Measurements from ENCODE around the gene INAFM2.

INAFM2 gene

GRCh38 chr15:40338041-40338657, 14.7 kb downstream of the INAFM2 start:
- H3K4me3 ChIP-seq (ENCODE audit: low read depth, low read length, poor library complexity, severe bottlenecking) = no peak overlapping the region
- H3K27ac ChIP-seq (ENCODE audit: low read depth, low read length, poor library complexity, severe bottlenecking) = no peak overlapping the region
- H3K79me2 ChIP-seq (ENCODE audit: insufficient read depth, low read length) = no peaks in the 10 kb centered on the region
- no peak overlapping the region for H2AFZ ChIP-seq (ENCODE audit: low read length)
- H3F3A ChIP-seq (ENCODE audit: insufficient read depth, low read length) = no peaks in the 10 kb centered on the region
- H3K9me3 ChIP-seq (ENCODE audit: low read length) = no peaks in the 10 kb centered on the region
- TF ChIP-seq, protein P1, sequence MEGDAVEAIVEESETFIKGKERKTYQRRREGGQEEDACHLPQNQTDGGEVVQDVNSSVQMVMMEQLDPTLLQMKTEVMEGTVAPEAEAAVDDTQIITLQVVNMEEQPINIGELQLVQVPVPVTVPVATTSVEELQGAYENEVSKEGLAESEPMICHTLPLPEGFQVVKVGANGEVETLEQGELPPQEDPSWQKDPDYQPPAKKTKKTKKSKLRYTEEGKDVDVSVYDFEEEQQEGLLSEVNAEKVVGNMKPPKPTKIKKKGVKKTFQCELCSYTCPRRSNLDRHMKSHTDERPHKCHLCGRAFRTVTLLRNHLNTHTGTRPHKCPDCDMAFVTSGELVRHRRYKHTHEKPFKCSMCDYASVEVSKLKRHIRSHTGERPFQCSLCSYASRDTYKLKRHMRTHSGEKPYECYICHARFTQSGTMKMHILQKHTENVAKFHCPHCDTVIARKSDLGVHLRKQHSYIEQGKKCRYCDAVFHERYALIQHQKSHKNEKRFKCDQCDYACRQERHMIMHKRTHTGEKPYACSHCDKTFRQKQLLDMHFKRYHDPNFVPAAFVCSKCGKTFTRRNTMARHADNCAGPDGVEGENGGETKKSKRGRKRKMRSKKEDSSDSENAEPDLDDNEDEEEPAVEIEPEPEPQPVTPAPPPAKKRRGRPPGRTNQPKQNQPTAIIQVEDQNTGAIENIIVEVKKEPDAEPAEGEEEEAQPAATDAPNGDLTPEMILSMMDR (IDR thresholded peaks at IDR 0.05; ENCODE audit: low read length) = peak; percentile 93
- TF ChIP-seq EZH2 (IDR thresholded peaks at IDR 0.05; ENCODE audit: borderline replicate concordance, low read length) = no peak
- no peaks in the 10 kb centered on the region for H3K36me3 ChIP-seq (ENCODE audit: insufficient read depth, low read length)
- H3K9ac ChIP-seq (ENCODE audit: low read length) = no peak overlapping the region
- peaks cover 14% of the 10 kb centered on the region for H3K4me1 ChIP-seq (ENCODE audit: insufficient read depth, low read length, severe bottlenecking)
- no peaks in the 10 kb centered on the region; the same call in 1 of the 2 replicates for H3K27me3 ChIP-seq (ENCODE audit: insufficient read depth, low read length)
- H3K4me2 ChIP-seq (ENCODE audit: low read length) = no peak overlapping the region
- no peaks in the 10 kb centered on the region for H4K20me1 ChIP-seq (ENCODE audit: insufficient read depth, low read length)
- no peaks in the 10 kb centered on the region for H3K9me2 ChIP-seq (ENCODE audit: low read depth, low read length)

DNA sequence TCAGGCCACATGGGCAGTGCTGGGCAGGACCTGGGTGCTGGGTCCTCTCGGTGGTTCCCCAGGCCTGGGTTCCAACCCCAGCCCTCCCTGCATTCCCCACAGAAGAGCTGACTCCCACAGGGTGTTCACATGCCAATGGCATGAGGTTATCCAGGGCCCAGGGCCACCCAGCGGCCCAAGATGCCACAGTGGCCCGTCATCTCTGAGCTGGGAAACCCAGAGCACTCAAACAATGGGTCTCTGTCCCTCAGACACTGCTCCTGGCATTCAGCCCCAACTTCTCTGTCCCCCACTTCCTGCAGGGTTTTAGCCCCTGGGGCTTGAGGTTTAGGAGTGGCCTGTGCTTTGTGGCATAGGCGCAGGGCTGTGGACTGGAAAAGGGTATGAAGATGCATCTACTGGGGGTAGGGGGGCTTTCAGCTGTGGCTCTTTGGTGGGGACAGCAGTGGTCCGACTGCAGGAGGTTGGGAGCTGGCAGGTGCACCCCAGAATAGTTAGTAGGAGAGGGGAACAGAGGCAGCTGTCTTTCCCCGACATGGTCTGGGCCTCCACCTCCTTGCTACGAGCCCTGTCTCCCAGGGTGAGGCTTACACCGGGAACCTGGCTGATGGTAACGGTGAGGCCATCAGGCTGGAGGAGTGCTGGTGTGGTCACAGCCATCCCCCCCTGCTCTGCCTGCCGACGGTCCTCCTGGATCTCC, 15.6 kb downstream of the INAFM2 start:
- Histone ChIP-seq H3K79me2 (ENCODE audit: insufficient read depth, low read length) (no peaks in the 10 kb centered on the region), H3F3A (ENCODE audit: insufficient read depth, low read length) (no peaks in the 10 kb centered on the region), H4K20me1 (ENCODE audit: insufficient read depth, low read length) (no peaks in the 10 kb centered on the region), H3K4me1 (ENCODE audit: insufficient read depth, low read length, severe bottlenecking) (peaks cover 10% of the 10 kb centered on the region), H3K27me3 (ENCODE audit: insufficient read depth, low read length) (no peaks in the 10 kb centered on the region; the same call in 1 of the 2 replicates), H3K9ac (ENCODE audit: low read length) (no peak overlapping the region), H3K36me3 (ENCODE audit: insufficient read depth, low read length) (no peaks in the 10 kb centered on the region), H2AFZ (ENCODE audit: low read length) (no peak overlapping the region), H3K9me3 (ENCODE audit: low read length) (no peaks in the 10 kb centered on the region), H3K27ac (ENCODE audit: low read depth, low read length, poor library complexity, severe bottlenecking) (no peak overlapping the region), H3K4me2 (ENCODE audit: low read length) (no peak overlapping the region), H3K4me3 (ENCODE audit: low read depth, low read length, poor library complexity, severe bottlenecking) (no peak overlapping the region), H3K9me2 (ENCODE audit: low read depth, low read length) (no peaks in the 10 kb centered on the region)
- no peak for TF ChIP-seq EZH2 (IDR thresholded peaks at IDR 0.05; ENCODE audit: borderline replicate concordance, low read length)

GRCh38 chr15:40339621-40339945, 16.1 kb downstream of the INAFM2 start:
- Histone ChIP-seq H2AFZ (ENCODE audit: low read length) (no peak overlapping the region), H3K4me1 (ENCODE audit: insufficient read depth, low read length, severe bottlenecking) (peaks cover 7% of the 10 kb centered on the region), H3K9me3 (ENCODE audit: low read length) (no peaks in the 10 kb centered on the region), H3K27me3 (ENCODE audit: insufficient read depth, low read length) (no peaks in the 10 kb centered on the region; the same call in 1 of the 2 replicates), H3K4me2 (ENCODE audit: low read length) (no peak overlapping the region), H3F3A (ENCODE audit: insufficient read depth, low read length) (no peaks in the 10 kb centered on the region), H3K79me2 (ENCODE audit: insufficient read depth, low read length) (no peaks in the 10 kb centered on the region), H3K9me2 (ENCODE audit: low read depth, low read length) (no peaks in the 10 kb centered on the region), H3K4me3 (ENCODE audit: low read depth, low read length, poor library complexity, severe bottlenecking) (no peak overlapping the region), H3K9ac (ENCODE audit: low read length) (no peak overlapping the region), H3K27ac (ENCODE audit: low read depth, low read length, poor library complexity, severe bottlenecking) (no peak overlapping the region), H3K36me3 (ENCODE audit: insufficient read depth, low read length) (no peaks in the 10 kb centered on the region), H4K20me1 (ENCODE audit: insufficient read depth, low read length) (no peaks in the 10 kb centered on the region)
- TF ChIP-seq, protein P1 (IDR thresholded peaks at IDR 0.05; ENCODE audit: low read length) = peak; percentile 19; the same call in 1 of the 2 replicates
- no peak for TF ChIP-seq EZH2 (IDR thresholded peaks at IDR 0.05; ENCODE audit: borderline replicate concordance, low read length)

Data from OCI-LY1 (cell line).